Activated B cell treated with CpG ODN at 0.5 μM for 24 hours (primary cell): ENCODE data around the gene KRI1. TPM values are rescaled to one million over a fixed set of nuclear protein-coding genes. Genes with fewer than 3 reads are reported as not detected.

ENCODE experiments used
- ATAC-seq: fragments of 200-7000 bp; cut with Tn5 transposase; one replicate; pipeline ENCODE4 v1.10.0; 2021; ENCODE audit warnings: low read depth, mild to moderate bottlenecking, moderate library complexity
- CTCF ChIA-PET: fragments of 350-600 bp; sonication (Branson Sonifier 250); formaldehyde crosslinking; loops from one replicate; lab custom pipeline; 2021; ENCODE audit warnings: antibody characterized with exemption; lab: Charles Lee
- POLR2A ChIA-PET: fragments of 350-600 bp; sonication (Branson Sonifier 250); formaldehyde crosslinking; loops from one replicate; lab custom pipeline; 2021; ENCODE audit warnings: antibody characterized with exemption; lab: Charles Lee
- DNase-seq: peaks from one replicate; pipeline ENCODE4 v3.0.0; 2022
- H3K27ac Mint-ChIP-seq: one replicate; pipeline ENCODE4 v1.8.0; 2020; ENCODE audit warnings: mixed read lengths
- H3K27me3 Mint-ChIP-seq: one replicate; pipeline ENCODE4 v1.8.0; 2021; ENCODE audit warnings: mixed read lengths
- H3K36me3 Mint-ChIP-seq: one replicate; pipeline ENCODE4 v1.8.0; 2021; ENCODE audit warnings: low read depth, mixed read lengths
- H3K4me1 Mint-ChIP-seq: one replicate; pipeline ENCODE4 v1.8.0; 2021; ENCODE audit warnings: mixed read lengths
- H3K4me3 Mint-ChIP-seq: one replicate; pipeline ENCODE4 v1.8.0; 2020; ENCODE audit warnings: mild to moderate bottlenecking, mixed read lengths
- H3K9me3 Mint-ChIP-seq: one replicate; pipeline ENCODE4 v1.8.0; 2020; ENCODE audit warnings: mixed read lengths
- intact Hi-C: fragments of 100-400 bp; cut with micrococcal nuclease; formaldehyde crosslinking; loops from one replicate; pipeline ENCODE4 v1.15.1; 2024
- total RNA-seq: library from RNA; stranded (reverse); gene quantifications from 2 replicates; pipeline ENCODE4 v1.2.3, GENCODE V29; 2022
- TF ChIP-seq, protein P1 (sequence below): fragments of 200-600 bp; IDR thresholded peaks from one replicate; pipeline ENCODE4 v1.8.0; 2022; ENCODE audit warnings: antibody characterized with exemption, mild to moderate bottlenecking

KRI1 gene
- total RNA-seq, result 44.7 and 48.1 TPM in 2 replicates

DNA sequence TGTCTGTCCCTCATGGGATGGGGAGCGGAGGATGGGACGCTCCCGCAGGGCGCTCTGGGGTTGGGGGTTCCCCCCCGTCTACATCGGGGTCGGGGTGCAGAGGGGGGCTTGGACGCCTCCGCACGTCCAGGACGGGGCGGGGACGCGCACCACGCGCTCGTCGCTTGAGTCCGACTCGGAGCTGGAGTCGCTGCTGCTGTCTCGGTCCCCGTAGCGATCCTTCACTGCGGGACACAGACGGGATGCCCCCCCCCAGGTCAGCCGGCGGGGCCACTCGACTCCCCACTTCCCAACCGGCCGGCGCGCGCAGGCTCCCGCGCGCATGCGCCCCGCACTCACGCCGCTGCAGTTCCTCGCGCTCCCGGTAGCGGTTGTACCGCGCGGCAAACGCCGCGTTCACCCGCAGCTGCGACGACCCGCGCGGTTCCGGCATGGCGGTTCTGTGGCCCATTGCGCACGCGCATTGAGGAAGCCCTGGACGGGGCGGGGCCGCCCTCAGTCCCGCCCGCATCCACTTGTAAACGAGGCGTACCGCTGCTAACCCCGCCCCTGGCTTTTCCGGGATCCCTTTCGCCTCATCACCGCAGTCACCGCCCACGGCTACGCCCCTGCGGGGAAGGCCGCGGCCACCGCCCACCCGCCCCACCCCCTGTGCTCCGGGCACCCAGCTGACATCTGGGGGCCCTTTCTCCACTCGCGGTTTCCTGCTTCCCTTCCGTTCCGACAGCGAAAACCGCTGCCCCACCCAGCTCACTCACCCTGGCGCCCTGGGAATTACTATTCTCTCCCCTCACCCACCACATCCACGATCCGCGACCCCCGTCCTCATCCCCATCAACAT, at the start of gene KRI1:
TSS of gene KRI1 (minus strand) at position 444 of the 841 bp plus-strand sequence. CDS start at position 433, 11 bp downstream.
- peak within 1 kb of the TSS; percentile 98 for H3K27ac Mint-ChIP-seq
- no peaks in the 10 kb centered on the region for H3K9me3 Mint-ChIP-seq
- ATAC-seq (peak; percentile 64), DNase-seq (peak; percentile 99)
- POLR2A ChIA-PET, result interaction anchor here (0.6 to 4.2 kb wide), 21 partner anchors 9 to 464 kb away, joined by 3 to 46 read pairs (median 5); partner anchors contain the start of genes ANGPTL6, CDC37, KEAP1 and TYK2
- intact Hi-C loops, result loop anchor here (1.0 to 10.0 kb wide), 12 partner anchors 11 to 463 kb away; partner anchors contain the start of genes ANGPTL6, ATG4D, CARM1 and CDC37
- peaks cover 46% of the 10 kb centered on the region for H3K4me1 Mint-ChIP-seq
- H3K27me3 Mint-ChIP-seq, result no peaks in the 10 kb centered on the region
- CTCF ChIA-PET, result interaction anchor here (1.1 to 4.1 kb wide), 4 partner anchors 13 to 82 kb away, joined by 3 to 16 read pairs (median 7); no protein-coding TSS in a partner anchor
- TF ChIP-seq, protein P1, sequence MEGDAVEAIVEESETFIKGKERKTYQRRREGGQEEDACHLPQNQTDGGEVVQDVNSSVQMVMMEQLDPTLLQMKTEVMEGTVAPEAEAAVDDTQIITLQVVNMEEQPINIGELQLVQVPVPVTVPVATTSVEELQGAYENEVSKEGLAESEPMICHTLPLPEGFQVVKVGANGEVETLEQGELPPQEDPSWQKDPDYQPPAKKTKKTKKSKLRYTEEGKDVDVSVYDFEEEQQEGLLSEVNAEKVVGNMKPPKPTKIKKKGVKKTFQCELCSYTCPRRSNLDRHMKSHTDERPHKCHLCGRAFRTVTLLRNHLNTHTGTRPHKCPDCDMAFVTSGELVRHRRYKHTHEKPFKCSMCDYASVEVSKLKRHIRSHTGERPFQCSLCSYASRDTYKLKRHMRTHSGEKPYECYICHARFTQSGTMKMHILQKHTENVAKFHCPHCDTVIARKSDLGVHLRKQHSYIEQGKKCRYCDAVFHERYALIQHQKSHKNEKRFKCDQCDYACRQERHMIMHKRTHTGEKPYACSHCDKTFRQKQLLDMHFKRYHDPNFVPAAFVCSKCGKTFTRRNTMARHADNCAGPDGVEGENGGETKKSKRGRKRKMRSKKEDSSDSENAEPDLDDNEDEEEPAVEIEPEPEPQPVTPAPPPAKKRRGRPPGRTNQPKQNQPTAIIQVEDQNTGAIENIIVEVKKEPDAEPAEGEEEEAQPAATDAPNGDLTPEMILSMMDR, result no peak
- H3K4me3 Mint-ChIP-seq, result peak within 1 kb of the TSS; percentile 95
- H3K36me3 Mint-ChIP-seq, result peaks cover 23% of the 10 kb centered on the region

DNA sequence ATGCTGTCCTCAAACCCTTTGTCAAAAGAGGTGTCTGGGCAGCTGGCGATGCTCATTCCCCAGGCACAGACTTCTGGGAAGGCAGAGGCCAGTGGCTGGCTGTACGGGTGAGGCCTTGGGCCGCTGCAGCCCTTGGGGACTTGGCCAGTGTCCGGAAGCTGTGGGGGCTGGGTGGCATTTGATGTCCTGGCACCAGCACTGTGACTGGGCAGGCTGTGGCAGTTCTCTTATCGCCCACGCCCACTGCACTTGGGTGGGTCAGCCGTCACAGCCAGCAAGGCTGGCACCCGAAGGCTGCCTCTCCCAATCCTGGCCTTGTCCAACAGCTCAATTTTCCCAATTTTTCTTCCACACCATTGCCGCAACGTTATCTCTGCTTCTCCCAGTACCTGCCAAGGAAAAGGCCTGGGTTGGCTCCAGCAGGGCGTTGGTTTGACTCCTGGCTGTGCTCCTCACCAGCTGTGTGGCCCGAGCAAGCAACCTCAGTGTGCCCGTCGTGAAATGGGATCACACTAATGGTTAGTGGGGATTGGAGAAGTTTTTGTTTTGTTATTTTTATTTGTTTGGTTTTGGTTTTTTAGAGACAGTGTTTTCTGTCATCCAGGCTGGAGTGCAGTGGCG, 46.8 kb upstream of the KRI1 start:
- H3K27me3 Mint-ChIP-seq, result no peaks in the 10 kb centered on the region
- no peak for ATAC-seq
- H3K36me3 Mint-ChIP-seq, result peaks cover 27% of the 10 kb centered on the region
- H3K4me1 Mint-ChIP-seq, result peaks cover 61% of the 10 kb centered on the region
- TF ChIP-seq, protein P1, result no peak
- H3K27ac Mint-ChIP-seq, result peak overlapping the region; percentile 6
- POLR2A ChIA-PET, result interaction anchor here (0.6 to 2.9 kb wide), 3 partner anchors 9 to 132 kb away, joined by 4 to 12 read pairs (median 7); no protein-coding TSS in a partner anchor
- CTCF ChIA-PET, result no interaction called here
- H3K9me3 Mint-ChIP-seq, result no peaks in the 10 kb centered on the region
- H3K4me3 Mint-ChIP-seq, result no peak overlapping the region
- DNase-seq, result no peak
- intact Hi-C loops, result no loop called here

DNA sequence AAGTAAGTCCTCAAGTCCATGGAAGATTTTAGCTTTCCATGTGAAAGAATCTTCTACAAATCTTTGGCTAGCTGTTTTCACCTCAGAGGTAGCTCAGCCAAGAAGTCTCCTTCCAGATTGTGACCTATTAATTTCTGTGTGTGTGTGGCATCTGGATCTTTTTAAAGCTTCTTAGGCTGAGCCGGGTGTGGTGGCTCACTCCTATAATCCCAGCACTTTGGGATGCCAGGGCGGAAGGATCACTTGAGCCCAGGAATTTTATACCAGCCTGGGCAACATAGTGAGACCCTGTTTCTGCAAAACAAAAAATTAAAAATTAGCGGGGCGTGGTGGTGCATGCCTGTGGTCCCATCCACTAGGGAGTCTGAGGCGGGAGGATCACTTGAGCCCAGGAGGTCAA, 46.1 kb upstream of the KRI1 start:
- DNase-seq (no peak), ATAC-seq (no peak)
- Mint-ChIP-seq H3K27me3 (no peaks in the 10 kb centered on the region), H3K9me3 (no peaks in the 10 kb centered on the region), H3K36me3 (peaks cover 24% of the 10 kb centered on the region), H3K27ac (no peak overlapping the region), H3K4me3 (no peak overlapping the region), H3K4me1 (peaks cover 59% of the 10 kb centered on the region)
- ChIA-PET CTCF (interaction anchor here (0.7 to 1.0 kb wide), 2 partner anchors 11 to 31 kb away, joined by 3 read pairs; no protein-coding TSS in a partner anchor), POLR2A (interaction anchor here (0.6 to 2.9 kb wide), 2 partner anchors 9 to 225 kb away, joined by 7 to 12 read pairs; no protein-coding TSS in a partner anchor)
- TF ChIP-seq, protein P1, result no peak
- intact Hi-C loops, result no loop called here

DNA sequence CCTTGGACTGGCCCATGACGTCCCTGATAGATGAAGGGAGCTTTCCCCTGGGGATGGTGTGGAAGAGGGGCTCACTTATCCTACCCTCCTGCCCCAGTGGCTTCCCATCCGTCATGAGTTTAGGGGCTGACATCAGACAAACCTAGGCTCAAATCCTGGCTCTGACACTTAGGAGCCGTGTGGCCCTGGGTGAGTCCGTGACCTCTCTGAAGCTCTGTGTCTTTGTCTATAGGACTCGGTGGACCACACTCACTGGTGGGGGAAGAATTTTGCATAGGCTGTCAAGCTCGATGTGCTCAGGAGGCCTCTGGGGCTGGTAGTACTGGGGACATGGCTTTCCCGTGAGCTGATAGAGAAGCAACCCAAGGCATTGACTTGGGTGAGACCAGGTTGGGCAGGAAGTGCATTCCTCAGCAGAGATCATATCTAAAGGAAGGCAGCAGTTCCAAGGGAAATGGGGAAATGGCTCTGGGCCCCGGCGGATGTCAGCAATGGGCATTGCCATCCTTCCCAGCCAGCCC, 38.7 kb upstream of the KRI1 start:
- Mint-ChIP-seq H3K4me3 (peak overlapping the region; percentile 97), H3K9me3 (no peaks in the 10 kb centered on the region), H3K36me3 (peaks cover 13% of the 10 kb centered on the region), H3K4me1 (peaks cover 46% of the 10 kb centered on the region), H3K27me3 (no peaks in the 10 kb centered on the region), H3K27ac (peak overlapping the region; percentile 98)
- intact Hi-C loops, result loop anchor here (1.0 kb wide), 2 partner anchors 23 to 40 kb away; no protein-coding TSS in a partner anchor
- peak; percentile 48 for DNase-seq
- ATAC-seq, result peak; percentile 32
- ChIA-PET POLR2A (interaction anchor here (0.5 to 5.6 kb wide), 21 partner anchors 8 to 309 kb away, joined by 3 to 45 read pairs (median 7); partner anchors contain the start of genes KRI1 and TMED1), CTCF (interaction anchor here (0.9 to 6.6 kb wide), 5 partner anchors 12 to 95 kb away, joined by 3 to 42 read pairs (median 4); no protein-coding TSS in a partner anchor)
- TF ChIP-seq, protein P1, result no peak
